HEK293 (cell line): ENCODE results near the gene SORBS2.

ENCODE experiments used
- CTCF ChIA-PET: fragments of 350-600 bp; formaldehyde crosslinking; extraction: SDS; loops from one replicate; lab custom pipeline; 2021; ENCODE audit warnings: antibody characterized with exemption; lab: Yijun Ruan, JAX
- POLR2A ChIA-PET: fragments of 300-600 bp; formaldehyde crosslinking; extraction: SDS; loops from one replicate; lab custom pipeline; 2020; ENCODE audit warnings: antibody characterized with exemption, inconsistent platforms; lab: Yijun Ruan, JAX
- H3K27ac ChIP-seq: fragments of 200-500 bp; sonication (Bioruptor generic); 2 replicates; pipeline ENCODE4 v1.5.1; 2014; ENCODE audit warnings: low read depth, low read length, control low read depth, inconsistent platforms; ENCODE audit errors: extremely low read depth
- H3K36me3 ChIP-seq, 2 experiments: fragments of 200-500 bp in 1 of 2; sonication (Bioruptor generic) in 1 of 2; 1 replicate in 1 of 2; 2 replicates in 1 of 2; pipeline ENCODE4 v1.5.1; 2014 to 2017; ENCODE audit warnings: inconsistent platforms in 2 of 2, low read length in 2 of 2; ENCODE audit not compliant: control insufficient read depth in 2 of 2, insufficient read depth in 1 of 2
- H3K4me1 ChIP-seq: fragments of 200-500 bp; sonication (Bioruptor generic); 2 replicates; pipeline ENCODE4 v1.5.1; 2014; ENCODE audit warnings: mild to moderate bottlenecking, low read length, inconsistent platforms; ENCODE audit not compliant: control insufficient read depth, insufficient read depth
- H3K4me3 ChIP-seq: 2 replicates; pipeline ENCODE4 v1.5.1; 2011; ENCODE audit warnings: low read depth, mild to moderate bottlenecking, control low read depth, low read length, moderate library complexity
- H3K9me3 ChIP-seq: fragments of 200-500 bp; sonication (Bioruptor generic); 2 replicates; pipeline ENCODE4 v1.5.1; 2014; ENCODE audit warnings: low read depth, low read length, inconsistent platforms; ENCODE audit not compliant: control insufficient read depth, insufficient read depth
- GLI2 ChIP-seq: fragments of 450-650 bp; formaldehyde crosslinking; IDR thresholded peaks from 2 replicates; pipeline ENCODE4; 2017; ENCODE audit warnings: missing biosample characterization, missing genetic modification characterization, low read depth, borderline replicate concordance
- KLF1 ChIP-seq: fragments of 450-650 bp; formaldehyde crosslinking; IDR thresholded peaks from 2 replicates; pipeline ENCODE4 v1.5.1; 2016; ENCODE audit warnings: missing biosample characterization, missing genetic modification characterization
- SCRT1 ChIP-seq: fragments of 450-650 bp; formaldehyde crosslinking; IDR thresholded peaks from 2 replicates; pipeline ENCODE4 v1.5.1; 2016; ENCODE audit warnings: missing biosample characterization, missing genetic modification characterization, borderline replicate concordance
- SETDB1 ChIP-seq: IDR thresholded peaks from one replicate; pipeline ENCODE4 v1.6.1; 2017; ENCODE audit warnings: mild to moderate bottlenecking, low read length, moderate library complexity, mixed read lengths; ENCODE audit not compliant: insufficient read length
- WT1 ChIP-seq: fragments of 450-650 bp; formaldehyde crosslinking; IDR thresholded peaks from 2 replicates; pipeline ENCODE4 v1.5.1; 2016; ENCODE audit warnings: missing biosample characterization, missing genetic modification characterization
- ZBTB17 ChIP-seq: fragments of 450-650 bp; formaldehyde crosslinking; IDR thresholded peaks from 2 replicates; pipeline ENCODE4 v1.5.1; 2016; ENCODE audit warnings: missing biosample characterization, missing genetic modification characterization
- ZBTB8A ChIP-seq: fragments of 450-650 bp; formaldehyde crosslinking; IDR thresholded peaks from 2 replicates; pipeline ENCODE4 v1.5.1; 2016; ENCODE audit warnings: missing biosample characterization, missing genetic modification characterization
- ZNF10 ChIP-seq: fragments of 450-650 bp; formaldehyde crosslinking; IDR thresholded peaks from 2 replicates; pipeline ENCODE4 v1.5.1; 2017; ENCODE audit warnings: missing biosample characterization, missing genetic modification characterization
- ZNF157 ChIP-seq: fragments of 450-650 bp; formaldehyde crosslinking; IDR thresholded peaks from 2 replicates; pipeline ENCODE4 v1.5.1; 2016; ENCODE audit warnings: missing biosample characterization, missing genetic modification characterization
- ZNF214 ChIP-seq: fragments of 450-650 bp; formaldehyde crosslinking; IDR thresholded peaks from 2 replicates; pipeline ENCODE4 v1.5.1; 2017; ENCODE audit warnings: missing biosample characterization, mild to moderate bottlenecking, missing genetic modification characterization, borderline replicate concordance
- ZNF221 ChIP-seq: fragments of 450-650 bp; formaldehyde crosslinking; IDR thresholded peaks from 2 replicates; pipeline ENCODE4 v1.5.1; 2017; ENCODE audit warnings: missing biosample characterization, missing genetic modification characterization, borderline replicate concordance
- ZNF23 ChIP-seq: fragments of 450-650 bp; formaldehyde crosslinking; IDR thresholded peaks from 2 replicates; pipeline ENCODE4 v1.5.1; 2016; ENCODE audit warnings: missing biosample characterization, missing genetic modification characterization, borderline replicate concordance
- ZNF37A ChIP-seq: fragments of 450-650 bp; IDR thresholded peaks from 2 replicates; pipeline ENCODE4 v1.5.1; 2018; ENCODE audit warnings: missing biosample characterization, missing genetic modification characterization
- ZNF473 ChIP-seq: fragments of 450-650 bp; formaldehyde crosslinking; IDR thresholded peaks from 2 replicates; pipeline ENCODE4 v1.5.1; 2017; ENCODE audit warnings: missing biosample characterization, missing genetic modification characterization
- ZNF48 ChIP-seq: fragments of 450-650 bp; formaldehyde crosslinking; IDR thresholded peaks from 2 replicates; pipeline ENCODE4 v1.5.1; 2016; ENCODE audit warnings: missing biosample characterization, missing genetic modification characterization
- ZNF548 ChIP-seq: fragments of 450-650 bp; formaldehyde crosslinking; IDR thresholded peaks from 2 replicates; pipeline ENCODE4 v1.5.1; 2016; ENCODE audit warnings: missing biosample characterization, missing genetic modification characterization
- ZNF571 ChIP-seq: fragments of 450-650 bp; formaldehyde crosslinking; IDR thresholded peaks from 2 replicates; pipeline ENCODE4 v1.5.0; 2017; ENCODE audit warnings: missing biosample characterization, missing genetic modification characterization
- ZNF660 ChIP-seq: fragments of 450-650 bp; IDR thresholded peaks from 2 replicates; pipeline ENCODE4 v1.5.1; 2018; ENCODE audit warnings: missing biosample characterization, mild to moderate bottlenecking, missing genetic modification characterization
- TF ChIP-seq, protein P1 (sequence below): fragments of 450-650 bp; formaldehyde crosslinking; IDR thresholded peaks from 2 replicates; pipeline ENCODE4 v1.5.1; 2016; ENCODE audit warnings: missing biosample characterization, missing genetic modification characterization
- TF ChIP-seq, protein P2 (sequence below): fragments of 450-650 bp; formaldehyde crosslinking; IDR thresholded peaks from 2 replicates; pipeline ENCODE4 v1.5.1; 2017; ENCODE audit warnings: missing biosample characterization, missing genetic modification characterization
- TF ChIP-seq, protein P3 (sequence below): fragments of 450-650 bp; formaldehyde crosslinking; IDR thresholded peaks from 2 replicates; pipeline ENCODE4 v1.5.1; 2016; ENCODE audit warnings: missing biosample characterization, missing genetic modification characterization
- TF ChIP-seq, protein P4 (sequence below): fragments of 450-650 bp; formaldehyde crosslinking; IDR thresholded peaks from 2 replicates; pipeline ENCODE4 v1.5.1; 2016; ENCODE audit warnings: missing biosample characterization, missing genetic modification characterization
- TF ChIP-seq, protein P5 (sequence below): fragments of 450-650 bp; formaldehyde crosslinking; IDR thresholded peaks from 2 replicates; pipeline ENCODE4 v1.5.1; 2017; ENCODE audit warnings: missing biosample characterization, missing genetic modification characterization
- TF ChIP-seq, protein P6 (sequence below): fragments of 450-650 bp; formaldehyde crosslinking; IDR thresholded peaks from 2 replicates; pipeline ENCODE4 v1.5.1; 2016; ENCODE audit warnings: missing biosample characterization, missing genetic modification characterization

The SORBS2 gene

DNA sequence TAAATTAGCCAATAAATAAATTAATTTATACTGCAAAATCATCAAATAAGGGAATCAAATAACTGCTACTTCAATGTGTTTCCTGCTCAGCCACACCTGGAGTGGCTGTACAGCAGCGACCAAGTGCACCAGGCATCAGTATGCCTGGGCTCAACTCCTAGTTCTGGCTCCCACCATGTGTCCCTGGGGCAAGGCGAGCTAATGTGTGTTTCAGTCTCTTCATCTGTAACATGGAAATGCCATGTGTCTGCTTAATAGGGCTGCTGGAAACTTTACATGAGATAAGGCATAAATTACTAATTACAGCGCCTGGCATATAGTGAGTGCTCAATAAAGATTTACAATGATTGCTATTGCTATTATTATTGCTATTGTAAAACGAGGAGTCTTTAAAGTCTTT, 167.6 kb downstream of the SORBS2 start:
- ChIA-PET CTCF (no interaction called here), POLR2A (no interaction called here)
- Histone ChIP-seq H3K4me3 (no peak overlapping the region), H3K27ac (no peak overlapping the region), H3K4me1 (no peaks in the 10 kb centered on the region), H3K9me3 (no peaks in the 10 kb centered on the region), H3K36me3 (no peaks in the 10 kb centered on the region)
- TF ChIP-seq ZBTB8A (tag by site-specific recombination) (no peak), ZNF214 (tag by site-specific recombination) (no peak), ZNF10 (tag by site-specific recombination) (no peak), ZNF473 (no peak), ZNF37A (no peak), ZNF548 (tag by site-specific recombination) (no peak), ZNF157 (tag by site-specific recombination) (no peak), SETDB1 (no peak), KLF1 (tag by site-specific recombination) (no peak), ZNF23 (tag by site-specific recombination) (no peak), ZNF48 (tag by site-specific recombination) (no peak), SCRT1 (tag by site-specific recombination) (no peak)
- TF ChIP-seq, protein P1, sequence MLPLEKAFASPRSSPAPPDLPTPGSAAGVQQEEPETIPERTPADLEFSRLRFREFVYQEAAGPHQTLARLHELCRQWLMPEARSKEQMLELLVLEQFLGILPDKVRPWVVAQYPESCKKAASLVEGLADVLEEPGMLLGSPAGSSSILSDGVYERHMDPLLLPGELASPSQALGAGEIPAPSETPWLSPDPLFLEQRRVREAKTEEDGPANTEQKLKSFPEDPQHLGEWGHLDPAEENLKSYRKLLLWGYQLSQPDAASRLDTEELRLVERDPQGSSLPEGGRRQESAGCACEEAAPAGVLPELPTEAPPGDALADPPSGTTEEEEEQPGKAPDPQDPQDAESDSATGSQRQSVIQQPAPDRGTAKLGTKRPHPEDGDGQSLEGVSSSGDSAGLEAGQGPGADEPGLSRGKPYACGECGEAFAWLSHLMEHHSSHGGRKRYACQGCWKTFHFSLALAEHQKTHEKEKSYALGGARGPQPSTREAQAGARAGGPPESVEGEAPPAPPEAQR (tag by site-specific recombination) = no peak
- TF ChIP-seq, protein P2, sequence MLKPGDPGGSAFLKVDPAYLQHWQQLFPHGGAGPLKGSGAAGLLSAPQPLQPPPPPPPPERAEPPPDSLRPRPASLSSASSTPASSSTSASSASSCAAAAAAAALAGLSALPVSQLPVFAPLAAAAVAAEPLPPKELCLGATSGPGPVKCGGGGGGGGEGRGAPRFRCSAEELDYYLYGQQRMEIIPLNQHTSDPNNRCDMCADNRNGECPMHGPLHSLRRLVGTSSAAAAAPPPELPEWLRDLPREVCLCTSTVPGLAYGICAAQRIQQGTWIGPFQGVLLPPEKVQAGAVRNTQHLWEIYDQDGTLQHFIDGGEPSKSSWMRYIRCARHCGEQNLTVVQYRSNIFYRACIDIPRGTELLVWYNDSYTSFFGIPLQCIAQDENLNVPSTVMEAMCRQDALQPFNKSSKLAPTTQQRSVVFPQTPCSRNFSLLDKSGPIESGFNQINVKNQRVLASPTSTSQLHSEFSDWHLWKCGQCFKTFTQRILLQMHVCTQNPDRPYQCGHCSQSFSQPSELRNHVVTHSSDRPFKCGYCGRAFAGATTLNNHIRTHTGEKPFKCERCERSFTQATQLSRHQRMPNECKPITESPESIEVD (tag by site-specific recombination) = no peak
- TF ChIP-seq, protein P3, sequence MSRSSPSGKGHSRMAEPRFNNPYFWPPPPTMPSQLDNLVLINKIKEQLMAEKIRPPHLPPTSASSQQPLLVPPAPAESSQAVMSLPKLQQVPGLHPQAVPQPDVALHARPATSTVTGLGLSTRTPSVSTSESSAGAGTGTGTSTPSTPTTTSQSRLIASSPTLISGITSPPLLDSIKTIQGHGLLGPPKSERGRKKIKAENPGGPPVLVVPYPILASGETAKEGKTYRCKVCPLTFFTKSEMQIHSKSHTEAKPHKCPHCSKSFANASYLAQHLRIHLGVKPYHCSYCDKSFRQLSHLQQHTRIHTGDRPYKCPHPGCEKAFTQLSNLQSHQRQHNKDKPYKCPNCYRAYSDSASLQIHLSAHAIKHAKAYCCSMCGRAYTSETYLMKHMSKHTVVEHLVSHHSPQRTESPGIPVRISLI = no peak

DNA sequence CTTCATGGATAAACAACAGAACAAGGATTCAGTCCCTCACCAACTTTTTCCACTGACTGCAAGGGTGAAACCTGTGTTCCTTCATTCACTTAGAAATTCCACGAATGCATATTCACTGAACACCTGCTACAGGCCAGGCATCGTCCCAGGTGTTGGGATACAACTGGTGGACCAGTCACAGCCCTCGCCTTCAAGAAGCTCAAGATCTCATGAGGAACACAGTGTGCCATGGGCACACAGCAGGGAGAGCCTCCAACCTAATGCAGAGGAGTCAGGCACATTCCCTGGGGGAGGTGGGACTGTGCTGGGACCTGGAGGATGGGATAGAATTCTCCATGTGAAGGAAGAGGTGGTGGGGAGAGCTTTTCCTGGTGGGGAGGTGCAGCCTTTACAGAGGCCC, 169.1 kb downstream of the SORBS2 start:
- no peaks in the 10 kb centered on the region for H3K9me3 ChIP-seq
- H3K36me3 ChIP-seq = no peaks in the 10 kb centered on the region
- TF ChIP-seq GLI2 (tag by site-specific recombination) (no peak), ZBTB17 (tag by site-specific recombination) (no peak), ZNF571 (tag by site-specific recombination) (no peak), ZNF660 (tag by site-specific recombination) (no peak), WT1 (no peak), ZNF221 (tag by site-specific recombination) (no peak)
- TF ChIP-seq, protein P4, sequence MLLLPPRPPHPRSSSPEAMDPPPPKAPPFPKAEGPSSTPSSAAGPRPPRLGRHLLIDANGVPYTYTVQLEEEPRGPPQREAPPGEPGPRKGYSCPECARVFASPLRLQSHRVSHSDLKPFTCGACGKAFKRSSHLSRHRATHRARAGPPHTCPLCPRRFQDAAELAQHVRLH (tag by site-specific recombination) = no peak
- TF ChIP-seq, protein P5, sequence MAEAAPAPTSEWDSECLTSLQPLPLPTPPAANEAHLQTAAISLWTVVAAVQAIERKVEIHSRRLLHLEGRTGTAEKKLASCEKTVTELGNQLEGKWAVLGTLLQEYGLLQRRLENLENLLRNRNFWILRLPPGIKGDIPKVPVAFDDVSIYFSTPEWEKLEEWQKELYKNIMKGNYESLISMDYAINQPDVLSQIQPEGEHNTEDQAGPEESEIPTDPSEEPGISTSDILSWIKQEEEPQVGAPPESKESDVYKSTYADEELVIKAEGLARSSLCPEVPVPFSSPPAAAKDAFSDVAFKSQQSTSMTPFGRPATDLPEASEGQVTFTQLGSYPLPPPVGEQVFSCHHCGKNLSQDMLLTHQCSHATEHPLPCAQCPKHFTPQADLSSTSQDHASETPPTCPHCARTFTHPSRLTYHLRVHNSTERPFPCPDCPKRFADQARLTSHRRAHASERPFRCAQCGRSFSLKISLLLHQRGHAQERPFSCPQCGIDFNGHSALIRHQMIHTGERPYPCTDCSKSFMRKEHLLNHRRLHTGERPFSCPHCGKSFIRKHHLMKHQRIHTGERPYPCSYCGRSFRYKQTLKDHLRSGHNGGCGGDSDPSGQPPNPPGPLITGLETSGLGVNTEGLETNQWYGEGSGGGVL = no peak
- TF ChIP-seq, protein P6, sequence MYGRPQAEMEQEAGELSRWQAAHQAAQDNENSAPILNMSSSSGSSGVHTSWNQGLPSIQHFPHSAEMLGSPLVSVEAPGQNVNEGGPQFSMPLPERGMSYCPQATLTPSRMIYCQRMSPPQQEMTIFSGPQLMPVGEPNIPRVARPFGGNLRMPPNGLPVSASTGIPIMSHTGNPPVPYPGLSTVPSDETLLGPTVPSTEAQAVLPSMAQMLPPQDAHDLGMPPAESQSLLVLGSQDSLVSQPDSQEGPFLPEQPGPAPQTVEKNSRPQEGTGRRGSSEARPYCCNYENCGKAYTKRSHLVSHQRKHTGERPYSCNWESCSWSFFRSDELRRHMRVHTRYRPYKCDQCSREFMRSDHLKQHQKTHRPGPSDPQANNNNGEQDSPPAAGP (tag by site-specific recombination) = no peak
- no peak overlapping the region for H3K27ac ChIP-seq
- no peak overlapping the region for H3K4me3 ChIP-seq
- H3K4me1 ChIP-seq = no peaks in the 10 kb centered on the region
- ChIA-PET POLR2A (no interaction called here), CTCF (interaction anchor here (0.5 to 4.8 kb wide), 4 partner anchors 12 to 396 kb away, joined by 4 to 44 read pairs (median 8); no protein-coding TSS in a partner anchor)
